ENCODE data around the gene DEDD.

DNA sequence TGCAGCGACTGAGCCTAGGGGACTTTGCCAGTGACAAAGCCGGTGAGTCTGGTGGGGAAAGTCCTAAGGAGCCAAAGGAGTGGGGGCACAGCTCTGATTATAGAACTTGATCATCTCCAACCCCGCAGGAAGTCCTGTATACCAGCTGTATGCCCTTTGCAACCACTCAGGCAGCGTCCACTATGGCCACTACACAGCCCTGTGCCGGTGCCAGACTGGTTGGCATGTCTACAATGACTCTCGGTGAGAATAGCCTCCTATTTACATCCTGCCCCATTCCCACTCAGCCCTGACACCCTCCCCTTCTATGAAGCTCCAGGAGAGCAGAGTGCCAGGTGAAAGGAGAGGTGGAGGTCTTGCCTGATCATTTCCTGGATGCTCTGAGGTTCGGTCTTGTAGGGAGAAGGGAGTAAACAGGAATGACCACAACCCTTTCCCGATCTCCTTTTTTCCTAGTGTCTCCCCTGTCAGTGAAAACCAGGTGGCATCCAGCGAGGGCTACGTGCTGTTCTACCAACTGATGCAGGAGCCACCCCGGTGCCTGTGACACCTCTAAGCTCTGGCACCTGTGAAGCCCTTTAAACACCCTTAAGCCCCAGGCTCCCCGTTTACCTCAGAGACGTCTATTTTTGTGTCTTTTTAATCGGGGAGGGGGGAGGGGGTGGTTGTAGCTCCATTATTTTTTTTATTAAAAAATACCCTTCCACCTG is 32.6 kb upstream of the DEDD start:
- TF ChIP-seq CTCF (conservative IDR thresholded peaks at IDR 0.05; ENCODE audit: low read length), result no peak
- TF ChIP-seq EZH2phosphoT487 (IDR thresholded peaks at IDR 0.05; ENCODE audit: borderline replicate concordance, low read depth, low read length), result no peak
